ENCODE measurements around the gene RAB31. TPM values are rescaled to one million over a fixed set of nuclear protein-coding genes. Genes with fewer than 3 reads are reported as not detected.

RAB31 gene
- total RNA-seq, 1 experiment from 2014 or later, result 32.9 TPM

DNA sequence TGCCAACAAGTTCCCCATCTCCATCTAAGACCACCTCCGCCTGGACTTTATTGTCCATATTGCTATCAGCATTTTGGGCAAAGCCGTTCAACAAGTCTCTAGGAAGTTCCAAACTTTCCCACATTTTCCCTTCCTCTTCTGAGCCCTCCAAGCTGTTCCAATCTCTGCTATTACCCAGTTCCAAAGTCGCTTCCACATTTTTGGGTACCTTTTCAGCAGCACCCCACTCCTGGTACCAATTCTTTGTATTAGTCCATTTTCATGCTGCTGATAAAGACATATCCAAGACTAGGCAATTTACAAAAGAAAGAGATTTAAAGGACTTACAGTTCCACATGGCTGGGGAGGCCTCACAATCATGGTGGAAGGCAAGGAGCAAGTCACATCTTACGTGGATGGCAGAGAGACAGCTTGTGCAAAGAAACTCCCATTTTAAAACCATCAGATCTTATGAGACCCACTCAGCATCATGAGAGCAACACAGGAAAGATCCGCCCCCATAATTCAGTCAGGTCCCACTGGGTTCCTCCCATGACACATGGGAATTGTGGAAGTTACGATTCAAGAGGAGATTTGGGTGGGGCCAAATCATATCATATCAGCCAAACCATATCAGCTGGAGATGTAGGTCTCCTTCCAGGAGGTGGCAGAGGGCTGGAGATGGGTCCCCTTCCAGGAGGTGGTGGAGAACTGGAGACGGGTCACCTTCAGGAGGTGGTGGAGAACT, 157.8 kb downstream of the RAB31 start:
- ATAC-seq (no peak), DNase-seq (ENCODE audit: low spot score) (no peak)
- no peak for TF ChIP-seq TEAD1 (CRISPR knock-in tag; IDR thresholded peaks at IDR 0.05)
- TF ChIP-seq SMAD3 (CRISPR knock-in tag; IDR thresholded peaks at IDR 0.05; ENCODE audit: borderline replicate concordance), result no peak
- TF ChIP-seq, protein P1, sequence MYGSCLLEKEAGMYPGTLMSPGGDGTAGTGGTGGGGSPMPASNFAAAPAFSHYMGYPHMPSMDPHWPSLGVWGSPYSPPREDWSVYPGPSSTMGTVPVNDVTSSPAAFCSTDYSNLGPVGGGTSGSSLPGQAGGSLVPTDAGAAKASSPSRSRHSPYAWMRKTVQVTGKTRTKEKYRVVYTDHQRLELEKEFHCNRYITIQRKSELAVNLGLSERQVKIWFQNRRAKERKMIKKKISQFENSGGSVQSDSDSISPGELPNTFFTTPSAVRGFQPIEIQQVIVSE (CRISPR knock-in tag; IDR thresholded peaks at IDR 0.05; ENCODE audit: borderline replicate concordance), result no peak
- no peak for TF ChIP-seq GTF2I (CRISPR knock-in tag; conservative IDR thresholded peaks at IDR 0.05)
- TF ChIP-seq ZNF121 (CRISPR knock-in tag; IDR thresholded peaks at IDR 0.05), result no peak
- no peak for TF ChIP-seq JAZF1 (CRISPR knock-in tag; IDR thresholded peaks at IDR 0.05)
- no peak for TF ChIP-seq FOXP1 (CRISPR knock-in tag; IDR thresholded peaks at IDR 0.05; ENCODE audit: borderline replicate concordance)
- no peak for TF ChIP-seq GRHL2 (CRISPR knock-in tag; IDR thresholded peaks at IDR 0.05; ENCODE audit: insufficient replicate concordance, severe bottlenecking)
- TF ChIP-seq ZNF219 (CRISPR knock-in tag; IDR thresholded peaks at IDR 0.05; ENCODE audit: borderline replicate concordance), result no peak
- TF ChIP-seq NR1H2 (CRISPR knock-in tag; IDR thresholded peaks at IDR 0.05), result no peak
- TF ChIP-seq, protein P2, sequence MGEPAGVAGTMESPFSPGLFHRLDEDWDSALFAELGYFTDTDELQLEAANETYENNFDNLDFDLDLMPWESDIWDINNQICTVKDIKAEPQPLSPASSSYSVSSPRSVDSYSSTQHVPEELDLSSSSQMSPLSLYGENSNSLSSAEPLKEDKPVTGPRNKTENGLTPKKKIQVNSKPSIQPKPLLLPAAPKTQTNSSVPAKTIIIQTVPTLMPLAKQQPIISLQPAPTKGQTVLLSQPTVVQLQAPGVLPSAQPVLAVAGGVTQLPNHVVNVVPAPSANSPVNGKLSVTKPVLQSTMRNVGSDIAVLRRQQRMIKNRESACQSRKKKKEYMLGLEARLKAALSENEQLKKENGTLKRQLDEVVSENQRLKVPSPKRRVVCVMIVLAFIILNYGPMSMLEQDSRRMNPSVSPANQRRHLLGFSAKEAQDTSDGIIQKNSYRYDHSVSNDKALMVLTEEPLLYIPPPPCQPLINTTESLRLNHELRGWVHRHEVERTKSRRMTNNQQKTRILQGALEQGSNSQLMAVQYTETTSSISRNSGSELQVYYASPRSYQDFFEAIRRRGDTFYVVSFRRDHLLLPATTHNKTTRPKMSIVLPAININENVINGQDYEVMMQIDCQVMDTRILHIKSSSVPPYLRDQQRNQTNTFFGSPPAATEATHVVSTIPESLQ (CRISPR knock-in tag; IDR thresholded peaks at IDR 0.05), result no peak
- no peak for TF ChIP-seq HMGA2 (CRISPR knock-in tag; IDR thresholded peaks at IDR 0.05)
- TF ChIP-seq RELA (CRISPR knock-in tag; IDR thresholded peaks at IDR 0.05; ENCODE audit: borderline replicate concordance), result no peak
- TF ChIP-seq, protein P3, sequence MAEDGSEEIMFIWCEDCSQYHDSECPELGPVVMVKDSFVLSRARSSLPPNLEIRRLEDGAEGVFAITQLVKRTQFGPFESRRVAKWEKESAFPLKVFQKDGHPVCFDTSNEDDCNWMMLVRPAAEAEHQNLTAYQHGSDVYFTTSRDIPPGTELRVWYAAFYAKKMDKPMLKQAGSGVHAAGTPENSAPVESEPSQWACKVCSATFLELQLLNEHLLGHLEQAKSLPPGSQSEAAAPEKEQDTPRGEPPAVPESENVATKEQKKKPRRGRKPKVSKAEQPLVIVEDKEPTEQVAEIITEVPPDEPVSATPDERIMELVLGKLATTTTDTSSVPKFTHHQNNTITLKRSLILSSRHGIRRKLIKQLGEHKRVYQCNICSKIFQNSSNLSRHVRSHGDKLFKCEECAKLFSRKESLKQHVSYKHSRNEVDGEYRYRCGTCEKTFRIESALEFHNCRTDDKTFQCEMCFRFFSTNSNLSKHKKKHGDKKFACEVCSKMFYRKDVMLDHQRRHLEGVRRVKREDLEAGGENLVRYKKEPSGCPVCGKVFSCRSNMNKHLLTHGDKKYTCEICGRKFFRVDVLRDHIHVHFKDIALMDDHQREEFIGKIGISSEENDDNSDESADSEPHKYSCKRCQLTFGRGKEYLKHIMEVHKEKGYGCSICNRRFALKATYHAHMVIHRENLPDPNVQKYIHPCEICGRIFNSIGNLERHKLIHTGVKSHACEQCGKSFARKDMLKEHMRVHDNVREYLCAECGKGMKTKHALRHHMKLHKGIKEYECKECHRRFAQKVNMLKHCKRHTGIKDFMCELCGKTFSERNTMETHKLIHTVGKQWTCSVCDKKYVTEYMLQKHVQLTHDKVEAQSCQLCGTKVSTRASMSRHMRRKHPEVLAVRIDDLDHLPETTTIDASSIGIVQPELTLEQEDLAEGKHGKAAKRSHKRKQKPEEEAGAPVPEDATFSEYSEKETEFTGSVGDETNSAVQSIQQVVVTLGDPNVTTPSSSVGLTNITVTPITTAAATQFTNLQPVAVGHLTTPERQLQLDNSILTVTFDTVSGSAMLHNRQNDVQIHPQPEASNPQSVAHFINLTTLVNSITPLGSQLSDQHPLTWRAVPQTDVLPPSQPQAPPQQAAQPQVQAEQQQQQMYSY (CRISPR knock-in tag; IDR thresholded peaks at IDR 0.05), result no peak
- TF ChIP-seq ZNF232 (CRISPR knock-in tag; IDR thresholded peaks at IDR 0.05), result no peak
- TF ChIP-seq ZNF138 (CRISPR knock-in tag; conservative IDR thresholded peaks at IDR 0.05), result no peak
- TF ChIP-seq ESRRA (CRISPR knock-in tag; IDR thresholded peaks at IDR 0.05; ENCODE audit: borderline replicate concordance), result no peak
- no peak for TF ChIP-seq ZNF396 (CRISPR knock-in tag; IDR thresholded peaks at IDR 0.05; ENCODE audit: borderline replicate concordance)
- H3K27ac Mint-ChIP-seq, result no peak overlapping the region
- H3K4me1 Mint-ChIP-seq, result peaks cover 24% of the 10 kb centered on the region
- no peak overlapping the region for H3K4me3 Mint-ChIP-seq
- ChIA-PET CTCF (no interaction called here), POLR2A (no interaction called here)
- peaks cover 25% of the 10 kb centered on the region for H3K36me3 Mint-ChIP-seq
- peaks cover 27% of the 10 kb centered on the region for H3K9me3 Mint-ChIP-seq
- H3K27me3 Mint-ChIP-seq (ENCODE audit: low read depth), result peaks cover 5% of the 10 kb centered on the region; the same call in 1 of the 2 replicates

DNA sequence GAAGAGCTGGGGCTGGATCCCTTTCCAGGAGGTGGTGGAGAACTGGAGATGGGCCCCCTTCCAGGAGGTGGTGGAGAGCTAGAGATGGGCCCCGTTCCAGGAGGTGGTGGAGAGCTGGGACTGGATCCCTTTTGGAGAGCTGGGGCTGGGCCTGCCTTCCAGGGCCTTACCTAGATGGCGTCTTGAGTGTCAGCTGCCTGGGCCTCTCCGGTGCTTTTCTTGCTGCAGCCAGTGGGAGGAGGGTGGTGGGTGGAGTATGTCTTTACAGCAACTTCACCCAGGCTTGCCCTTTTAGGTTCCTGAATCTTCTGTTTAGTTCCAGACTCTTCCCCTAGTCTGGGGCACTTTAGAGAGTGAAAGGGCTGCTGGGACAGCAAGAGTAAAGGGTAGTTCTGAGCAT, 158.5 kb downstream of the RAB31 start:
- no peak for TF ChIP-seq GTF2I (CRISPR knock-in tag; conservative IDR thresholded peaks at IDR 0.05)
- TF ChIP-seq MXD4 (CRISPR knock-in tag; IDR thresholded peaks at IDR 0.05; ENCODE audit: borderline replicate concordance), result no peak
- peaks cover 25% of the 10 kb centered on the region for H3K36me3 Mint-ChIP-seq
- peaks cover 27% of the 10 kb centered on the region for H3K9me3 Mint-ChIP-seq
- no peak overlapping the region for H3K27ac Mint-ChIP-seq
- POLR2A ChIA-PET, result no interaction called here
- H3K4me1 Mint-ChIP-seq, result peaks cover 30% of the 10 kb centered on the region
- H3K4me3 Mint-ChIP-seq, result no peak overlapping the region
- no peak for ATAC-seq
- no peak for DNase-seq (ENCODE audit: low spot score)
- H3K27me3 Mint-ChIP-seq (ENCODE audit: low read depth), result peaks cover 8% of the 10 kb centered on the region; the same call in 1 of the 2 replicates
- CTCF ChIA-PET, result no interaction called here

All from WTC11 (cell line).